Esophagus muscularis mucosa (tissue), 4 donors: Measurements from ENCODE around the gene NOPCHAP1.

Experiments used
- CTCF ChIP-seq, 3 experiments: fragments of 200-600 bp in 2 of 3; fragments of 450-650 bp in 1 of 3; sonication (generic) in 2 of 3; IDR thresholded peaks; one replicate each; pipeline ENCODE4 v1.5.1; 2017 to 2019; ENCODE audit warnings: antibody characterized with exemption in 3 of 3, mild to moderate bottlenecking in 2 of 3, moderate library complexity in 1 of 3
- EP300 ChIP-seq: sonication (generic); formaldehyde crosslinking; IDR thresholded peaks from one replicate; pipeline ENCODE4 v1.6.1; 2017; ENCODE audit warnings: antibody characterized with exemption
- POLR2A ChIP-seq: fragments of 450-650 bp; IDR thresholded peaks from one replicate; pipeline ENCODE4 v1.6.1; 2017; ENCODE audit warnings: antibody characterized with exemption, moderate library complexity, mild to moderate bottlenecking, low read depth
- POLR2AphosphoS5 ChIP-seq, 2 donors: sonication (generic); formaldehyde crosslinking; IDR thresholded peaks; one replicate each; pipeline ENCODE4 v1.6.1; 2017; ENCODE audit warnings: antibody characterized with exemption in 2 of 2

- TF ChIP-seq POLR2AphosphoS5 (IDR thresholded peaks at IDR 0.05) (peak; percentile 18 to 54), CTCF (IDR thresholded peaks at IDR 0.05) (no peak), POLR2A (no peak), EP300 (no peak)
Observed at GRCh38 chr12:105025890-105026289, 39.8 kb downstream of the NOPCHAP1 start.
